Measurements from ENCODE around the gene SLIT3. TPM values are rescaled to one million over a fixed set of nuclear protein-coding genes. Genes with fewer than 3 reads are reported as not detected.

SLIT3 gene
- total RNA-seq, 1 experiment from 2014 or later: 0.92 TPM

DNA sequence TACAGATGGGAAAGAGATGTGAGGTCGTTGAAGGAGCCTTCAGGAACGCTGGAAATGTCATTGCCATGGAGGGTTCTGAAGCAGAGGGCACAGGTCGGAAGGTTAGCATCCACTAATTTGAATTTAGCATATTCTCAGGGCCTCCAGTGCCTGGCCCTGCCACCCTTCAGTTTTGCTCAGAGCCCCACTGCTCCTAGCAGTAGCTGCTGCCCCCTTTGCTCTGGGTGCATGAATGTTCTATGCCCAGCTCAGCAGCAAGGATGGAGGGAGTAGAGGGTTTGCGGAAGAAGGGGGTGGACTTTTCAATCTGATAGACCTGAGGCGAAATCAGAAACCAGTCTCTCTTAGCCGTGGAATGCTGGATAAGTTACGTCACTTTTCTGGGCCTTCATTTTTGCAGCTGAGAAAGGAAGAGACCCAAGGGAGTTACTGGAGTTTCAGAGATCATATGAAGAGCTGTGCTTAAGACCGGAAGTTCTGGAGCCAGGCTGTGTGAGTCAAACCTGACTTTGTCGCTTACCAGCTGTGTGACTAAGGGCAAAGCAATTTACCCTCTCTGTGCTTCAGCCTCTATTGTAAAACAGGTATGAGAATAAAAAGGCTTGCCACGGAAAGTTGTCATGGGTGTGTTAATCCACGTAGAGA is 588.5 kb downstream of the SLIT3 start:
- Mint-ChIP-seq H3K4me3 (no peak overlapping the region), H3K27me3 (ENCODE audit: low read depth) (no peaks in the 10 kb centered on the region), H3K9me3 (no peaks in the 10 kb centered on the region), H3K27ac (peak overlapping the region in 1 of 3 experiments; percentile 32; a peak in 2 of 7 replicates), H3K4me1 (peaks cover 19 to 21% of the 10 kb centered on the region in 2 experiments), H3K36me3 (ENCODE audit: insufficient read depth in 1 of 3, low read depth in 3 of 3) (no peaks in the 10 kb centered on the region)
- Histone ChIP-seq H4K91ac (ENCODE audit: insufficient read length, low read depth, low read length) (no peak overlapping the region), H2AK5ac (ENCODE audit: insufficient read length, low read length) (no peak overlapping the region), H3K14ac (ENCODE audit: insufficient read depth, low read length) (no peak overlapping the region), H2AFZ (ENCODE audit: low read length) (no peak overlapping the region), H4K5ac (ENCODE audit: insufficient read length, low read depth, low read length) (no peak overlapping the region), H2BK20ac (ENCODE audit: low read depth, low read length, poor library complexity, severe bottlenecking) (no peak overlapping the region), H3K23me2 (ENCODE audit: insufficient read length, low read depth, low read length, poor library complexity, severe bottlenecking) (no peaks in the 10 kb centered on the region), H3K79me2 (ENCODE audit: insufficient read depth, low read length) (no peaks in the 10 kb centered on the region), H3T11ph (ENCODE audit: low read length) (no peak overlapping the region), H3K79me1 (ENCODE audit: insufficient read depth, low read depth, low read length, poor library complexity, severe bottlenecking) (no peaks in the 10 kb centered on the region), H2BK5ac (ENCODE audit: insufficient read length, low read length) (no peak overlapping the region), H3K27ac (ENCODE audit: insufficient read length, low read depth, low read length) (no peak overlapping the region), H3K23ac (ENCODE audit: insufficient read length, low read depth, low read length) (no peak overlapping the region), H4K8ac (replicated peaks; ENCODE audit: insufficient read length, low read depth, low read length) (no peak overlapping the region), H3K27me3 (ENCODE audit: insufficient read depth, low read length) (no peaks in the 10 kb centered on the region), H3K9ac (ENCODE audit: extremely low read depth, insufficient read length, low read length) (no peak overlapping the region), H3K4me2 (ENCODE audit: insufficient read depth, insufficient read length, low read length) (no peak overlapping the region), H2BK12ac (ENCODE audit: insufficient read length, low read depth, low read length) (no peak overlapping the region), H3K9me3 (ENCODE audit: control insufficient read depth, low read depth, low read length) (no peaks in the 10 kb centered on the region), H3K56ac (ENCODE audit: insufficient read length, low read depth, low read length) (no peak overlapping the region), H4K20me1 (ENCODE audit: control insufficient read depth, insufficient read depth, insufficient read length) (no peaks in the 10 kb centered on the region), H3K4me1 (ENCODE audit: insufficient read depth, low read length) (no peaks in the 10 kb centered on the region), H2BK15ac (ENCODE audit: low read depth, low read length) (no peak overlapping the region), H2BK120ac (ENCODE audit: low read depth, low read length, poor library complexity, severe bottlenecking) (no peak overlapping the region), H3K18ac (ENCODE audit: insufficient read length, low read depth, low read length) (no peak overlapping the region), H3K4ac (ENCODE audit: low read depth, low read length) (no peak overlapping the region)
- TF ChIP-seq CTCF (conservative IDR thresholded peaks at IDR 0.05): no peak
- no peak for DNase-seq
- no CpG with 5 or more reads among the region's 11 CpGs for WGBS (ENCODE audit: extremely low coverage, insufficient read length, low lambda C conversion rate)
